Stomach (tissue), 9 donors: Measurements from ENCODE around the gene TNK1. TPM values are rescaled to one million over a fixed set of nuclear protein-coding genes. Genes with fewer than 3 reads are reported as not detected.

Experiments used
- DNase-seq, 2 donors: peaks; one replicate each; pipeline versions ENCODE4 v3.0.0 to v3.0.0-alpha.2; 2013 to 2019
- H3K27ac ChIP-seq, 5 donors: fragments of 200-600 bp in 4 of 5; sonication (generic) in 4 of 5; one replicate each; pipeline ENCODE4 v1.5.1; 2013 to 2019; ENCODE audit warnings: mild to moderate bottlenecking in 1 of 5, moderate library complexity in 1 of 5
- H3K27me3 ChIP-seq, 3 donors: fragments of 200-600 bp; sonication (generic); one replicate each; pipeline ENCODE4 v1.5.1; 2017 to 2019; ENCODE audit warnings: mixed run types in 1 of 3
- H3K36me3 ChIP-seq, 4 donors: fragments of 200-600 bp; sonication (generic); 1 replicate in 3 of 4; 2 replicates in 1 of 4; pipeline ENCODE4 v1.5.1; 2016 to 2019
- H3K4me1 ChIP-seq, 4 donors: fragments of 200-600 bp; sonication (generic); one replicate each; pipeline ENCODE4 v1.5.1; 2016 to 2019
- H3K4me3 ChIP-seq, 4 donors: fragments of 200-600 bp; sonication (generic) in 3 of 4; one replicate each; pipeline ENCODE4 v1.5.1; 2016 to 2019; ENCODE audit warnings: mild to moderate bottlenecking in 1 of 4
- H3K9me3 ChIP-seq, 4 donors: fragments of 200-600 bp; sonication (generic); one replicate each; pipeline ENCODE4 v1.5.1; 2016 to 2019
- EP300 ChIP-seq: sonication (generic); formaldehyde crosslinking; IDR thresholded peaks from one replicate; pipeline ENCODE4 v1.6.1; 2017; ENCODE audit warnings: antibody characterized with exemption
- POLR2A ChIP-seq, 4 donors: fragments of 450-650 bp; IDR thresholded peaks; one replicate each; pipeline ENCODE4 v1.6.1; 2016; ENCODE audit warnings: antibody characterized with exemption in 4 of 4, control low read depth in 2 of 4, mild to moderate bottlenecking in 1 of 4, moderate library complexity in 1 of 4
- POLR2AphosphoS5 ChIP-seq, 3 donors: sonication (generic); formaldehyde crosslinking; IDR thresholded peaks; one replicate each; pipeline ENCODE4 v1.6.1; 2016; ENCODE audit warnings: antibody characterized with exemption in 3 of 3
- WGBS, 5 donors: extraction: QIAGEN DNeasy Blood & Tissue Kit in 3 of 5; methylation state at CpG; one replicate each; pipeline versions ENCODE4 v1.1.5 to v1.1.7; 2013 to 2018; 5-methylcytosine and 5-hydroxymethylcytosine counted together
- intact Hi-C: fragments of 100-400 bp; cut with DNase I; formaldehyde crosslinking; loops from one replicate; pipeline ENCODE4 v1.15.1; 2023; ENCODE audit warnings: low total_unique reads
- polyA plus RNA-seq, 3 donors: library from polyadenylated mRNA; stranded (reverse); fragments of 200-250 nt; gene quantifications; one replicate each; pipeline ENCODE4 v1.2.3, GENCODE V29; 2013
- total RNA-seq, 5 donors: library from RNA; depleted of rRNA; stranded (reverse); fragments of >200 nt; gene quantifications; one replicate each; pipeline versions ENCODE4 v1.1.0 to v1.2.3, GENCODE V29; 2014 to 2016
- TF ChIP-seq, protein P1 (sequence below), 7 experiments: fragments of 450-650 bp in 4 of 7; fragments of 200-600 bp in 3 of 7; sonication (generic) in 3 of 7; IDR thresholded peaks; one replicate each; pipeline ENCODE4 v1.5.1; 2016 to 2019; ENCODE audit warnings: antibody characterized with exemption in 7 of 7, control low read depth in 2 of 7, mild to moderate bottlenecking in 1 of 7
- donor health status: healthy with polysubstance abuse.
- donor health status: Bipolar disorder and iron deficiency.
- donor health status: healthy.

Gene TNK1
- total and polyA plus RNA-seq, 8 donors = 5.7 to 37.1 (median 10.4) TPM

- no peak overlapping the region for H3K4me3 ChIP-seq
- H3K9me3 ChIP-seq = no peaks in the 10 kb centered on the region
- TF ChIP-seq EP300 (no peak), POLR2AphosphoS5 (IDR thresholded peaks at IDR 0.05) (no peak)
- TF ChIP-seq, protein P1, sequence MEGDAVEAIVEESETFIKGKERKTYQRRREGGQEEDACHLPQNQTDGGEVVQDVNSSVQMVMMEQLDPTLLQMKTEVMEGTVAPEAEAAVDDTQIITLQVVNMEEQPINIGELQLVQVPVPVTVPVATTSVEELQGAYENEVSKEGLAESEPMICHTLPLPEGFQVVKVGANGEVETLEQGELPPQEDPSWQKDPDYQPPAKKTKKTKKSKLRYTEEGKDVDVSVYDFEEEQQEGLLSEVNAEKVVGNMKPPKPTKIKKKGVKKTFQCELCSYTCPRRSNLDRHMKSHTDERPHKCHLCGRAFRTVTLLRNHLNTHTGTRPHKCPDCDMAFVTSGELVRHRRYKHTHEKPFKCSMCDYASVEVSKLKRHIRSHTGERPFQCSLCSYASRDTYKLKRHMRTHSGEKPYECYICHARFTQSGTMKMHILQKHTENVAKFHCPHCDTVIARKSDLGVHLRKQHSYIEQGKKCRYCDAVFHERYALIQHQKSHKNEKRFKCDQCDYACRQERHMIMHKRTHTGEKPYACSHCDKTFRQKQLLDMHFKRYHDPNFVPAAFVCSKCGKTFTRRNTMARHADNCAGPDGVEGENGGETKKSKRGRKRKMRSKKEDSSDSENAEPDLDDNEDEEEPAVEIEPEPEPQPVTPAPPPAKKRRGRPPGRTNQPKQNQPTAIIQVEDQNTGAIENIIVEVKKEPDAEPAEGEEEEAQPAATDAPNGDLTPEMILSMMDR (IDR thresholded peaks at IDR 0.05) = no peak
- H3K36me3 ChIP-seq = no peaks in the 10 kb centered on the region
- peaks cover 0 to 30% (median 0%) of the 10 kb centered on the region in 3 donors for H3K27me3 ChIP-seq
- 80 to 92% (median 89%) methylated on average over 1 of the region's 1 CpG for WGBS, 5 donors
- DNase-seq = no peak
- peaks cover 2 to 17% (median 14%) of the 10 kb centered on the region in 4 donors for H3K4me1 ChIP-seq
- no peak overlapping the region for H3K27ac ChIP-seq
- intact Hi-C loops = no loop called here
These were observed 50.3 kb downstream of the TNK1 start for GRCh38 chr17:7431231-7431630.

DNA sequence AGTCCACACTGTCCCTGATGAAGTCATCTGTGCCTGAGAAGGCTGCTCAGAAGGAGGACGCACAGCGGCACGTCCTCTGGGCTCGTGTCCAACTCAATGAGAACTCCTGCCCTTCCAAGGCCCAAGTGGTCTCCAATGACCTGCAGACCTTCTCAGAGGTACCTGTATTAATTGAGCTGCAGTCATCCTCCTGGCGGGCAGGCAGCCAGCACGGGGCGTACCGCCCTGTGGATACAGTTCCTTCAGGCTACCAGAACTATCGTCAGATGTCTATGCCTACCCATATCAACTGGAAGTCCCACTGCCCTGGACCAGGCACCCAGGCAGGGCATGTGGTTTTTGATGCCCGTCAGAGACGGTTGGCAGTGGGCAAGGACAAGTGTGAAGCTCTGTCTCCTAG is 51.4 kb downstream of the TNK1 start:
- no peaks in the 10 kb centered on the region for H3K36me3 ChIP-seq
- no peaks in the 10 kb centered on the region for H3K9me3 ChIP-seq
- no peak for TF ChIP-seq POLR2A (IDR thresholded peaks at IDR 0.05)
- TF ChIP-seq EP300 = no peak
- no peak for TF ChIP-seq POLR2AphosphoS5 (IDR thresholded peaks at IDR 0.05)
- TF ChIP-seq, protein P1 (IDR thresholded peaks at IDR 0.05) = no peak
- 87 to 96% (median 93%) methylated on average over 11 of the region's 11 CpGs for WGBS, 5 donors
- H3K27ac ChIP-seq = no peak overlapping the region
- H3K27me3 ChIP-seq = peaks cover 0 to 39% (median 2%) of the 10 kb centered on the region in 3 donors
- no peak overlapping the region for H3K4me3 ChIP-seq
- intact Hi-C loops = no loop called here
- no peak for DNase-seq
- H3K4me1 ChIP-seq = peaks cover 7 to 28% (median 25%) of the 10 kb centered on the region in 4 donors

DNA sequence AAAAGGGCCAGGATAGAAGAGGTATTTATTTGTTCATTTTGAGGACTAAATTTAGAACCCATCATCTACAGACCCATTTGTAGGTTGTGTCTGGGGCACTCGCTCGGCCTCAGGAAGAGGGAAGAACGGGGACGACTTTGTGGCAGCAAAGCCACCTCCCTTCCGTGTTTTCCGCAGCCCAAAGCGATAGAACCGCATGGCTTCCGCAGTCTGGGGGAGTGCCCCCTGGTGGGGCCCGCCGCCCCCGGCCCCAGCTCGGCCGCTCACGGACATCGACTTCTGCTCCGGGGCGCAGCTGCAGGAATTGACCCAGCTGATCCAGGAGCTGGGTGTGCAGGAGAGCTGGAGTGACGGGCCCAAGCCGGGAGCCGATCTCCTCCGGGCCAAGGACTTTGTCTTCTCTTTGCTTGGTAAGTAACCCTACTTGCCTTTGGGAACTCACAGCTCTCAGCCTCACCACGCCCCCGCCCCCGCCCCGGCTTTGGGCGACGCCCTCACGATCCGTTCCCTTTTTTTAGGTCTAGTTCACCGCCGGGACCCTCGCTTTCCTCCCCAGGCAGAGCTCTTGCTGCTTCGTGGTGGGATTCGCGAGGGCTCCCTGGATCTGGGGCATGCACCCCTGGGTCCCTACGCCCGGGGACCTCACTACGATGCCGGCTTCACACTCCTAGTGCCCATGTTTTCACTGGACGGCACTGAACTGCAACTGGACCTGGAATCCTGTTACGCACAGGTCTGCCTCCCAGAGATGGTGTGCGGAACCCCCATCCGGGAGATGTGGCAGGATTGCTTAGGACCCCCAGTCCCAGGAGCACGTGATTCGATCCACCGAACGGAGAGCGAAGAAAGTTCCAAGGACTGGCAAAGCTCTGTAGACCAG is 55.0 kb downstream of the TNK1 start:
- intact Hi-C loops = loop anchor here (5.0 kb wide), 1 partner anchor 41 kb away; the partner anchor contains the start of gene ZBTB4
- H3K4me1 ChIP-seq = peaks cover 34 to 63% (median 60%) of the 10 kb centered on the region in 4 donors
- H3K27me3 ChIP-seq = peaks cover 11 to 75% (median 34%) of the 10 kb centered on the region in 3 donors
- no peaks in the 10 kb centered on the region for H3K9me3 ChIP-seq
- WGBS, 5 donors = 4 to 11% (median 5%) methylated on average over 30 to 49 of the region's 49 CpGs
- H3K36me3 ChIP-seq = no peaks in the 10 kb centered on the region
- H3K4me3 ChIP-seq = peak overlapping the region; percentile 47 to 62 (median 54)
- peak overlapping the region; percentile 79 to 90 (median 84) for H3K27ac ChIP-seq
- TF ChIP-seq, protein P1 (IDR thresholded peaks at IDR 0.05) = no peak
- TF ChIP-seq POLR2A (IDR thresholded peaks at IDR 0.05) = no peak
- TF ChIP-seq EP300 = no peak
- no peak for TF ChIP-seq POLR2AphosphoS5 (IDR thresholded peaks at IDR 0.05)
- peak; percentile 53 to 82 for DNase-seq

DNA sequence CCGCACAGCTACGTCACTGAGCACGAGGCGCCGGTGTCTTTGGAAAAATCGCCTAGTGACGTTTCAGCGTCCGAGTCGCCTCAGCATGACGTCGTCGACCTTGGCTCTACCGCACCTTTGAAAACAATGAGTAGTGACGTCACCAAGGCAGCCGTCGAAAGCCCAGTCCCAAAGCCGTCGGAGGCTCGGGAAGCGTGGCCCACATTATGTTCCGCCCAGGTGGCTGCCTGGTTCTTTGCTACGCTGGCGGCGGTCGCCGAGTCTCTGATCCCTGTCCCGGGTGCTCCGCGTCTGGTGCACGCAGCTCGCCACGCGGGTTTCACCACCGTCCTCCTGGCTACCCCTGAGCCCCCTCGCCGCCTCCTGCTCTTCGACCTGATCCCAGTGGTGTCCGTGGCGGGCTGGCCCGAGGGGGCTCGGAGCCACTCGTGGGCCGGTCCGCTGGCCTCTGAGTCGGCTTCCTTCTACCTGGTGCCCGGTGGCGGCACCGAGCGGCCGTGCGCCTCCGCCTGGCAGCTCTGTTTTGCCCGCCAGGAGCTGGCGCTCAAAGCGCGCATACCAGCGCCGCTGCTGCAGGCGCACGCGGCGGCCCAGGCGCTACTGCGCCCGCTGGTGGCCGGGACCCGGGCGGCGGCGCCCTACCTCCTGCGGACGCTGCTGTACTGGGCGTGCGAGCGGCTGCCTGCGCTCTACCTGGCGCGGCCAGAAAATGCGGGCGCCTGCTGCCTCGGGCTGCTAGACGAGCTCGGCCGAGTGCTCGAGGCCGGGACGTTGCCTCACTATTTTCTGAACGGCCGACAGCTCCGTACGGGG is 55.9 kb downstream of the TNK1 start:
- TF ChIP-seq POLR2A (IDR thresholded peaks at IDR 0.05) (no peak), POLR2AphosphoS5 (IDR thresholded peaks at IDR 0.05) (peak; percentile 41 to 72 (median 67))
- TF ChIP-seq, protein P1 (IDR thresholded peaks at IDR 0.05) = peak in 5 of 7 experiments; percentile 48 to 92 (median 84)
- Histone ChIP-seq H3K36me3 (no peaks in the 10 kb centered on the region), H3K4me3 (peak overlapping the region; percentile 47 to 62 (median 54)), H3K27me3 (peaks cover 11 to 84% (median 40%) of the 10 kb centered on the region in 3 donors), H3K9me3 (no peaks in the 10 kb centered on the region), H3K27ac (peak overlapping the region; percentile 79 to 90 (median 84)), H3K4me1 (peaks cover 34 to 68% (median 63%) of the 10 kb centered on the region in 4 donors)
- peak; percentile 90 to 95 for DNase-seq
- 4 to 13% (median 4%) methylated on average over 19 to 92 of the region's 92 CpGs for WGBS, 5 donors
- intact Hi-C loops = loop anchor here (5.0 kb wide), 1 partner anchor 41 kb away; the partner anchor contains the start of gene ZBTB4
